ENCODE data around the gene IQCH.

GRCh38 chr15:67370206-67370954, 115.8 kb downstream of the IQCH start:
- no peak for TF ChIP-seq CTCF (IDR thresholded peaks at IDR 0.05)
- no peak for TF ChIP-seq POLR2A (IDR thresholded peaks at IDR 0.05)

Measured in body of pancreas (tissue), 4 donors.